ENCODE measurements around the gene RPS6KL1.

Gene RPS6KL1

DNA sequence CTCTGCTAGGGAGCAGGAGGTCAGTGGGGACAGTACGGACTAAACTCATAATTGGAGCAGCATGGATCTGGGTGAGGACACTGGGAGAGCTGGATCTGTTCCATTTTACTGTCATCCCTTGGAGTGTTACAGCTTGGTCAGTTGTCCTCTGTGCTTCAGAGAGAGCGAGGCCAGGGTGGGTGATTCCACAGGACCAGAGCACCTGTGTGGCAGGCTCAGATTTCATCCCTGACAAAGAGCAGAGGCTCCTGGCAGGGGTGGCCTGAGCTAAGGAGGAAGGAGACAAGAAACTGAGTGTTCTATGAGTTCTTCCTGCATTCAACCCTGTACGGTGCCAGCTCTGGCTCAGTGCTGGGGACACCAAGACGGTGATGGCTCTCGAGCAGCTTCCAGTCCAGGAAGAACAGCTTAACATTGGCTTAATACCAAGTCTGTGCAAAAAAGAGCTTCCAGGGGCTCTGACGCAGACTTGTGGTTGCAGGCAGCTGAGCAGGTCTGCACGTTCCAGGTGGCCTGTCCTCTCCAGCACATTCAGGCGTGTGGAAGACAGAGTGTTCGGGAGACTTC lies 40.7 kb upstream of the RPS6KL1 start:
- Histone ChIP-seq H3K36me3 (ENCODE audit: control insufficient read depth, insufficient read depth, low read length) (no peaks in the 10 kb centered on the region), H3K9me3 (ENCODE audit: control insufficient read depth, low read length) (no peaks in the 10 kb centered on the region), H3K79me2 (no peaks in the 10 kb centered on the region), H3K4me1 (peaks cover 21% of the 10 kb centered on the region), H3K27ac (peak overlapping the region; percentile 79), H3K4me2 (ENCODE audit: low read length) (no peak overlapping the region), H3K4me3 (ENCODE audit: low read depth, low read length) (no peak overlapping the region), H3K27me3 (ENCODE audit: control insufficient read depth, insufficient read depth, low read length) (no peaks in the 10 kb centered on the region), H3K9ac (no peak overlapping the region), H2AFZ (peak overlapping the region; percentile 88)
- TF ChIP-seq, protein P1, sequence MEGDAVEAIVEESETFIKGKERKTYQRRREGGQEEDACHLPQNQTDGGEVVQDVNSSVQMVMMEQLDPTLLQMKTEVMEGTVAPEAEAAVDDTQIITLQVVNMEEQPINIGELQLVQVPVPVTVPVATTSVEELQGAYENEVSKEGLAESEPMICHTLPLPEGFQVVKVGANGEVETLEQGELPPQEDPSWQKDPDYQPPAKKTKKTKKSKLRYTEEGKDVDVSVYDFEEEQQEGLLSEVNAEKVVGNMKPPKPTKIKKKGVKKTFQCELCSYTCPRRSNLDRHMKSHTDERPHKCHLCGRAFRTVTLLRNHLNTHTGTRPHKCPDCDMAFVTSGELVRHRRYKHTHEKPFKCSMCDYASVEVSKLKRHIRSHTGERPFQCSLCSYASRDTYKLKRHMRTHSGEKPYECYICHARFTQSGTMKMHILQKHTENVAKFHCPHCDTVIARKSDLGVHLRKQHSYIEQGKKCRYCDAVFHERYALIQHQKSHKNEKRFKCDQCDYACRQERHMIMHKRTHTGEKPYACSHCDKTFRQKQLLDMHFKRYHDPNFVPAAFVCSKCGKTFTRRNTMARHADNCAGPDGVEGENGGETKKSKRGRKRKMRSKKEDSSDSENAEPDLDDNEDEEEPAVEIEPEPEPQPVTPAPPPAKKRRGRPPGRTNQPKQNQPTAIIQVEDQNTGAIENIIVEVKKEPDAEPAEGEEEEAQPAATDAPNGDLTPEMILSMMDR (IDR thresholded peaks at IDR 0.05): no peak

DNA sequence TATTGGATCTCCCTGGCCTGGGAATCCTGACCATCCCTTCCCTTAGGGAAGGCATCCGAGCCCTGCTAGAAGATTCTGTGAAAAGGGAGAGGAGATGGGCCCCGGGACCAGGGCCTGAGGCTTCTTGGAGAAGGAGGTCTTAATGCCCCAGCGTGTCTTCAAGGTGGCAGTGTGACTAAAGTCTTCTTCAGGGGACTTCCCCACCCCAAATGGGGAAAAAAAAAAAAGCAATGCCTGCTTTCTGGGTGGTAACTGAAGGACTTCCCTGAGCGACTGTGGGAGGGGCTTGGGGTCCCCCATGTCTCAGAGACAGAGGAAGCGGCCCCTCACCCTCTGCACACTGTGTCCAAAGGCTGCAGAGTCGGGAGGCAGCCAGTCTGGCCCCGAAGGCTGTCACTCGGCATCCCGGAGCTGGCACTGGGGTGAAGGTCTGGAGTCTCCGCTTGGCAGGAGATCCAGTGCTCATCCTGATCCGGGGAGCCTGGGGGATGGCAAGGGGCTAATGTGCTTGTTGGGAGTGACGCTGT lies 40.2 kb upstream of the RPS6KL1 start:
- no peak overlapping the region for H3K9ac ChIP-seq
- no peaks in the 10 kb centered on the region for H3K79me2 ChIP-seq
- H3K4me1 ChIP-seq: peaks cover 21% of the 10 kb centered on the region
- TF ChIP-seq, protein P1 (IDR thresholded peaks at IDR 0.05): no peak
- peak overlapping the region; percentile 88 for H2AFZ ChIP-seq
- H3K4me3 ChIP-seq (ENCODE audit: low read depth, low read length): no peak overlapping the region
- peak overlapping the region; percentile 79 for H3K27ac ChIP-seq
- no peak overlapping the region for H3K4me2 ChIP-seq (ENCODE audit: low read length)
- no peaks in the 10 kb centered on the region for H3K9me3 ChIP-seq (ENCODE audit: control insufficient read depth, low read length)
- H3K36me3 ChIP-seq (ENCODE audit: control insufficient read depth, insufficient read depth, low read length): no peaks in the 10 kb centered on the region
- no peaks in the 10 kb centered on the region for H3K27me3 ChIP-seq (ENCODE audit: control insufficient read depth, insufficient read depth, low read length)

DNA sequence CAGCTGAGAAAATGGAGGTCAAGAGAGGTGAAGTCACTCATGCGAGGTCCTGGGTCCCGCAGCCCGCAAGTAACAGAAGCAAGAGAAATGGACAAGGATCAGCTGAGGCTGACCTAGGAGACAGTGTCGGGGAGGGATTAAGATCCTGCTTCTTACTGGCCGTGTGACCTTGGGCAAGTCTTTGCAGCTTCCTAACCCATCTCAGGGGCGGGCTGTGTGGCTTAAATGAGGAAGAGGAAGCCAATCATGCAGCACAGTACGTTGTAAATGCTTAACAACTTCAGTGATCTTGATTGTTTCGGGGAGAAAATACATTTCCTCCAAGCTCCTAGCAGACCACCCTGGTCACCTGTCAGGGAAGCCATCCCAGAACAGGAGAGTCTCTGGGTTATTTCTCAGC lies 39.4 kb upstream of the RPS6KL1 start:
- Histone ChIP-seq H3K4me2 (ENCODE audit: low read length) (no peak overlapping the region), H3K79me2 (no peaks in the 10 kb centered on the region), H3K4me1 (peaks cover 21% of the 10 kb centered on the region), H3K9me3 (ENCODE audit: control insufficient read depth, low read length) (no peaks in the 10 kb centered on the region), H3K27me3 (ENCODE audit: control insufficient read depth, insufficient read depth, low read length) (no peaks in the 10 kb centered on the region), H3K27ac (no peak overlapping the region), H3K9ac (no peak overlapping the region), H2AFZ (no peak overlapping the region), H3K4me3 (ENCODE audit: low read depth, low read length) (no peak overlapping the region), H3K36me3 (ENCODE audit: control insufficient read depth, insufficient read depth, low read length) (no peaks in the 10 kb centered on the region)
- TF ChIP-seq, protein P1 (IDR thresholded peaks at IDR 0.05): no peak

DNA sequence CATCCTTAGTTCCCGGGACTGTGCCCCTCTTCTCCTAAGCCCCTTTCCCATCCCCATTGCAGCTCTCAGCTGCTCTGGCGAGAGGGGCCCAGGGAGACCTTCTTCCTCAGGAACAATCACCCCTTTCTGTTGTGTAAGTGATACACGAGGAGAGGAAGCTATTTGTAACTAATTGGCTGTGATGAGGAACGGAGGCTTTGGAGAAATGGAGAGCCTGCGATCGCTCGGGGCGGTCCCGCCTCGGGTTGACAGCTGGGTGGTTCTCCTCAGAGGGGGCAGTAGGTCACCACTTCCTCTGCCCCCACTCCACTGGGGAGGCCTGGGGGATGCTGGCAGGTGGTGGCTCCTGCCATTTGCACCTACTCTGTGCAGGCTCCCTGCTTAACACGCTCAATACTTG lies 39.0 kb upstream of the RPS6KL1 start:
- TF ChIP-seq, protein P1 (IDR thresholded peaks at IDR 0.05): no peak
- Histone ChIP-seq H3K27me3 (ENCODE audit: control insufficient read depth, insufficient read depth, low read length) (no peaks in the 10 kb centered on the region), H3K4me2 (ENCODE audit: low read length) (no peak overlapping the region), H3K9ac (no peak overlapping the region), H3K36me3 (ENCODE audit: control insufficient read depth, insufficient read depth, low read length) (no peaks in the 10 kb centered on the region), H3K27ac (no peak overlapping the region), H3K4me3 (ENCODE audit: low read depth, low read length) (no peak overlapping the region), H3K79me2 (no peaks in the 10 kb centered on the region), H3K9me3 (ENCODE audit: control insufficient read depth, low read length) (no peaks in the 10 kb centered on the region), H2AFZ (no peak overlapping the region), H3K4me1 (peaks cover 21% of the 10 kb centered on the region)
